Measurements from ENCODE around the gene NUDT7. TPM values are rescaled to one million over a fixed set of nuclear protein-coding genes. Genes with fewer than 3 reads are reported as not detected.

NUDT7 gene
- total RNA-seq, 6 donors from 2014 or later = 3.1 to 24.1 (median 6.8) TPM

- H3K4me1 ChIP-seq = no peaks in the 10 kb centered on the region
- no peaks in the 10 kb centered on the region for H3K27me3 ChIP-seq
- TF ChIP-seq EP300 (IDR thresholded peaks at IDR 0.05) = no peak
- no peak for TF ChIP-seq POLR2AphosphoS5 (IDR thresholded peaks at IDR 0.05)
- TF ChIP-seq POLR2A (IDR thresholded peaks at IDR 0.05) = no peak
- TF ChIP-seq CTCF (IDR thresholded peaks at IDR 0.05) = no peak
- no peaks in the 10 kb centered on the region for H3K36me3 ChIP-seq
- H3K4me3 ChIP-seq = no peak overlapping the region
- DNase-seq (no peak), ATAC-seq (ENCODE audit: low FRiP score in 2 of 2) (no peak)
- H3K27ac ChIP-seq = no peak overlapping the region
- 71 to 82% methylated on average over 3 of the region's 3 CpGs for WGBS, 2 donors
- H3K9me3 ChIP-seq = no peaks in the 10 kb centered on the region
These were observed 42.9 kb upstream of the NUDT7 start for GRCh38 chr16:77679391-77679790.

GRCh38 chr16:77679901-77680300 lies 42.4 kb upstream of the NUDT7 start:
- DNase-seq (no peak), ATAC-seq (ENCODE audit: low FRiP score in 2 of 2) (no peak)
- Histone ChIP-seq H3K4me3 (no peak overlapping the region), H3K4me1 (no peaks in the 10 kb centered on the region), H3K27me3 (no peaks in the 10 kb centered on the region), H3K9me3 (no peaks in the 10 kb centered on the region), H3K27ac (no peak overlapping the region), H3K36me3 (no peaks in the 10 kb centered on the region)
- WGBS, 2 donors = 45 to 59% methylated on average over 3 of the region's 3 CpGs
- no peak for TF ChIP-seq POLR2AphosphoS5 (IDR thresholded peaks at IDR 0.05)

- Histone ChIP-seq H3K4me1 (no peaks in the 10 kb centered on the region), H3K36me3 (no peaks in the 10 kb centered on the region), H3K27ac (no peak overlapping the region), H3K27me3 (no peaks in the 10 kb centered on the region), H3K4me3 (no peak overlapping the region), H3K9me3 (no peaks in the 10 kb centered on the region)
- 94 to 96% methylated on average over 3 of the region's 3 CpGs for WGBS, 2 donors
- DNase-seq (no peak), ATAC-seq (ENCODE audit: low FRiP score in 2 of 2) (no peak)
- no peak for TF ChIP-seq EP300 (IDR thresholded peaks at IDR 0.05)
- TF ChIP-seq POLR2A (IDR thresholded peaks at IDR 0.05) = no peak
- TF ChIP-seq CTCF (IDR thresholded peaks at IDR 0.05) = no peak
- no peak for TF ChIP-seq POLR2AphosphoS5 (IDR thresholded peaks at IDR 0.05)
These were observed 41.8 kb upstream of the NUDT7 start for GRCh38 chr16:77680496-77680895.

- WGBS, 2 donors = 61 to 81% methylated on average over 10 of the region's 10 CpGs
- no peaks in the 10 kb centered on the region for H3K36me3 ChIP-seq
- H3K9me3 ChIP-seq = no peaks in the 10 kb centered on the region
- no peaks in the 10 kb centered on the region for H3K27me3 ChIP-seq
- H3K4me3 ChIP-seq = no peak overlapping the region
- H3K27ac ChIP-seq = no peak overlapping the region
- ATAC-seq (ENCODE audit: low FRiP score in 2 of 2) (no peak), DNase-seq (no peak)
- TF ChIP-seq EP300 (IDR thresholded peaks at IDR 0.05) = no peak
- TF ChIP-seq CTCF (IDR thresholded peaks at IDR 0.05) = no peak
- TF ChIP-seq POLR2AphosphoS5 (IDR thresholded peaks at IDR 0.05) = no peak
- H3K4me1 ChIP-seq = no peaks in the 10 kb centered on the region
These were observed 39.7 kb upstream of the NUDT7 start for GRCh38 chr16:77682586-77682985.

- DNase-seq (no peak), ATAC-seq (ENCODE audit: low FRiP score in 2 of 2) (no peak)
- WGBS, 2 donors = 64 to 80% methylated on average over 4 of the region's 4 CpGs
- TF ChIP-seq POLR2A (IDR thresholded peaks at IDR 0.05) (no peak), CTCF (IDR thresholded peaks at IDR 0.05) (no peak), POLR2AphosphoS5 (IDR thresholded peaks at IDR 0.05) (no peak), EP300 (IDR thresholded peaks at IDR 0.05) (no peak)
- H3K9me3 ChIP-seq = no peaks in the 10 kb centered on the region
- H3K27me3 ChIP-seq = no peaks in the 10 kb centered on the region
- no peaks in the 10 kb centered on the region for H3K4me1 ChIP-seq
- H3K36me3 ChIP-seq = no peaks in the 10 kb centered on the region
- no peak overlapping the region for H3K27ac ChIP-seq
- H3K4me3 ChIP-seq = no peak overlapping the region
These were observed 38.7 kb upstream of the NUDT7 start for GRCh38 chr16:77683397-77684180.
